ENCODE data around the gene WDR27.

Gene WDR27

GRCh38 chr6:169589699-169590257 lies 112.1 kb downstream of the WDR27 start:
- DNase-seq: peak; percentile 45

GRCh38 chr6:169589293-169589692 lies 112.5 kb downstream of the WDR27 start:
- DNase-seq: peak; percentile 47

- DNase-seq: no peak
Measured at GRCh38 chr6:169587975-169588374, 113.9 kb downstream of the WDR27 start.

GRCh38 chr6:169583886-169584541 lies 117.8 kb downstream of the WDR27 start:
- DNase-seq: no peak

- DNase-seq: no peak
Measured at GRCh38 chr6:169579407-169580111, 122.3 kb downstream of the WDR27 start.

GRCh38 chr6:169577974-169578373 lies 123.9 kb downstream of the WDR27 start:
- no peak for DNase-seq

GRCh38 chr6:169577236-169577635 lies 124.6 kb downstream of the WDR27 start:
- DNase-seq: no peak

- no peak for DNase-seq
Measured at GRCh38 chr6:169575821-169576220, 126.0 kb downstream of the WDR27 start.

- no peak for DNase-seq
Measured at GRCh38 chr6:169575365-169575764, 126.5 kb downstream of the WDR27 start.

GRCh38 chr6:169574420-169574819 lies 127.4 kb downstream of the WDR27 start:
- no peak for DNase-seq

GRCh38 chr6:169573883-169574282 lies 127.9 kb downstream of the WDR27 start:
- no peak for DNase-seq

- no peak for DNase-seq
Measured at GRCh38 chr6:169571123-169571962, 130.5 kb downstream of the WDR27 start.

- no peak for DNase-seq
Measured at GRCh38 chr6:169568314-169569087, 133.3 kb downstream of the WDR27 start.

- DNase-seq: no peak
Measured at GRCh38 chr6:169567819-169568218, 134.0 kb downstream of the WDR27 start.

GRCh38 chr6:169566961-169567750 lies 134.7 kb downstream of the WDR27 start:
- no peak for DNase-seq

- DNase-seq: no peak
Measured at GRCh38 chr6:169566319-169566718, 135.5 kb downstream of the WDR27 start.

GRCh38 chr6:169564453-169565240 lies 137.2 kb downstream of the WDR27 start:
- DNase-seq: no peak

- no peak for DNase-seq
Measured at GRCh38 chr6:169561665-169562064, 140.2 kb downstream of the WDR27 start.

GRCh38 chr6:169559592-169559991 lies 142.2 kb downstream of the WDR27 start:
- no peak for DNase-seq

- DNase-seq: no peak
Measured at GRCh38 chr6:169558774-169559441, 142.9 kb downstream of the WDR27 start.

Data from activated CD4-positive, alpha-beta T cell treated with anti-CD3 and anti-CD28 coated beads, Interleukin-2, amount 50 U/mL, for 16 hours (primary cell).